Nephron (organoid): Measurements from ENCODE around the gene ZHX3.

Experiments used
- H3K27ac Mint-ChIP-seq, 3 experiments: 2 replicates each; pipeline ENCODE4 v1.8.0; 2020; ENCODE audit warnings: mixed read lengths in 3 of 3, mild to moderate bottlenecking in 2 of 3, moderate library complexity in 1 of 3
- H3K27me3 Mint-ChIP-seq: 2 replicates; pipeline ENCODE4 v1.8.0; 2021; ENCODE audit warnings: low read depth, mild to moderate bottlenecking, moderate library complexity, mixed read lengths
- H3K36me3 Mint-ChIP-seq: 2 replicates; pipeline ENCODE4 v1.8.0; 2020; ENCODE audit warnings: low read depth, mixed read lengths
- H3K4me1 Mint-ChIP-seq: 2 replicates; pipeline ENCODE4 v1.8.0; 2020; ENCODE audit warnings: mixed read lengths
- H3K4me3 Mint-ChIP-seq, 3 experiments: 2 replicates each; pipeline ENCODE4 v1.8.0; 2020; ENCODE audit warnings: mild to moderate bottlenecking in 3 of 3, mixed read lengths in 3 of 3, moderate library complexity in 2 of 3
- H3K9me3 Mint-ChIP-seq: 2 replicates; pipeline ENCODE4 v1.8.0; 2020; ENCODE audit warnings: mixed read lengths
- TF ChIP-seq, protein P1 (sequence below), 3 experiments: fragments of 200-600 bp; sonication (generic); IDR thresholded peaks; one replicate each; pipeline ENCODE4 v1.5.0; 2021; ENCODE audit warnings: antibody characterized with exemption in 3 of 3; ENCODE audit not compliant: unreplicated experiment in 3 of 3

ZHX3 gene

GRCh38 chr20:41145821-41146620 lies 171.5 kb downstream of the ZHX3 start:
- Mint-ChIP-seq H3K4me3 (no peak overlapping the region), H3K9me3 (no peaks in the 10 kb centered on the region), H3K4me1 (peaks cover 78% of the 10 kb centered on the region), H3K27ac (peak overlapping the region in 2 of 3 experiments; percentile 2 to 58), H3K27me3 (no peaks in the 10 kb centered on the region), H3K36me3 (peaks cover 41% of the 10 kb centered on the region)
- TF ChIP-seq, protein P1, sequence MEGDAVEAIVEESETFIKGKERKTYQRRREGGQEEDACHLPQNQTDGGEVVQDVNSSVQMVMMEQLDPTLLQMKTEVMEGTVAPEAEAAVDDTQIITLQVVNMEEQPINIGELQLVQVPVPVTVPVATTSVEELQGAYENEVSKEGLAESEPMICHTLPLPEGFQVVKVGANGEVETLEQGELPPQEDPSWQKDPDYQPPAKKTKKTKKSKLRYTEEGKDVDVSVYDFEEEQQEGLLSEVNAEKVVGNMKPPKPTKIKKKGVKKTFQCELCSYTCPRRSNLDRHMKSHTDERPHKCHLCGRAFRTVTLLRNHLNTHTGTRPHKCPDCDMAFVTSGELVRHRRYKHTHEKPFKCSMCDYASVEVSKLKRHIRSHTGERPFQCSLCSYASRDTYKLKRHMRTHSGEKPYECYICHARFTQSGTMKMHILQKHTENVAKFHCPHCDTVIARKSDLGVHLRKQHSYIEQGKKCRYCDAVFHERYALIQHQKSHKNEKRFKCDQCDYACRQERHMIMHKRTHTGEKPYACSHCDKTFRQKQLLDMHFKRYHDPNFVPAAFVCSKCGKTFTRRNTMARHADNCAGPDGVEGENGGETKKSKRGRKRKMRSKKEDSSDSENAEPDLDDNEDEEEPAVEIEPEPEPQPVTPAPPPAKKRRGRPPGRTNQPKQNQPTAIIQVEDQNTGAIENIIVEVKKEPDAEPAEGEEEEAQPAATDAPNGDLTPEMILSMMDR (IDR thresholded peaks at IDR 0.05; ENCODE audit: unreplicated experiment in 3 of 3): no peak

GRCh38 chr20:41145317-41145716 lies 172.2 kb downstream of the ZHX3 start:
- Mint-ChIP-seq H3K27ac (peak overlapping the region in 1 of 3 experiments; percentile 58), H3K9me3 (no peaks in the 10 kb centered on the region), H3K4me3 (no peak overlapping the region), H3K4me1 (peaks cover 80% of the 10 kb centered on the region), H3K27me3 (no peaks in the 10 kb centered on the region), H3K36me3 (peaks cover 48% of the 10 kb centered on the region)
- TF ChIP-seq, protein P1 (IDR thresholded peaks at IDR 0.05; ENCODE audit: unreplicated experiment in 3 of 3): no peak

DNA sequence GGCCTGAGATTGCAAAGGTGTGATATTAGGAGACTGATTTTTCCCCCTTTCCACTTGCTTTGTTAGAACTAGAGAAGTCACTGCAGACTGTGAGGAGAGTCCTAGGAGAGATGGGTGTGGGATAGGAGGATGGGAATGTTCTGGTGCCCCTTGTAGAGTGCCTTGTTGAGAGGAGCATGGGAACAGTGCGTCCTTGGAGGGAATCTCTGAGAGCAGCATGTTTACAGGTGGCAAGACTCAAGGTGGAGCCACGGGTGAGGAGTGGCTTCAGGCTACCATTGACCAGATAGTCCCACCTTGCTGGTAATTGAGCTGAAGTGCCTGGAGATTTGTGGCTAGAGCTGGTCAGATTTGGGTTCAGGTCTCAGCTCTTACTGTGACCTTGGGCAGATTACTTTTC lies 174.2 kb downstream of the ZHX3 start:
- Mint-ChIP-seq H3K36me3 (peaks cover 53% of the 10 kb centered on the region), H3K27me3 (no peaks in the 10 kb centered on the region), H3K4me3 (no peak overlapping the region), H3K9me3 (no peaks in the 10 kb centered on the region), H3K27ac (no peak overlapping the region), H3K4me1 (peaks cover 89% of the 10 kb centered on the region)
- TF ChIP-seq, protein P1 (IDR thresholded peaks at IDR 0.05; ENCODE audit: unreplicated experiment in 3 of 3): no peak

- Mint-ChIP-seq H3K4me3 (no peak overlapping the region), H3K27ac (no peak overlapping the region), H3K27me3 (no peaks in the 10 kb centered on the region), H3K4me1 (peaks cover 89% of the 10 kb centered on the region), H3K9me3 (no peaks in the 10 kb centered on the region), H3K36me3 (peaks cover 53% of the 10 kb centered on the region)
- TF ChIP-seq, protein P1 (IDR thresholded peaks at IDR 0.05; ENCODE audit: unreplicated experiment in 3 of 3): no peak
These were observed 174.6 kb downstream of the ZHX3 start for GRCh38 chr20:41142919-41143318.

- Mint-ChIP-seq H3K27ac (peak overlapping the region in 1 of 3 experiments; percentile 24), H3K4me1 (peaks cover 87% of the 10 kb centered on the region), H3K9me3 (no peaks in the 10 kb centered on the region), H3K27me3 (no peaks in the 10 kb centered on the region), H3K36me3 (peaks cover 53% of the 10 kb centered on the region), H3K4me3 (peak overlapping the region in 1 of 3 experiments; percentile 6)
- TF ChIP-seq, protein P1 (IDR thresholded peaks at IDR 0.05; ENCODE audit: unreplicated experiment in 3 of 3): no peak
These were observed 175.3 kb downstream of the ZHX3 start for GRCh38 chr20:41142245-41142644.
